H1 (cell line): ENCODE results near the gene MXRA8. TPM values are rescaled to one million over a fixed set of nuclear protein-coding genes. Genes with fewer than 3 reads are reported as not detected.
A peak's percentile ranks its signal among the peaks of the same experiment; 100 is the strongest.

Source experiments
- CTCF ChIA-PET: fragments of 300-600 bp; sonication (Branson Sonifier 250); formaldehyde crosslinking; loops from one replicate; lab custom pipeline; 2021; ENCODE audit not compliant: partially characterized antibody; lab: Charles Lee
- POLR2A ChIA-PET: fragments of 300-600 bp; sonication (Branson Sonifier 250); formaldehyde crosslinking; loops from one replicate; lab custom pipeline; 2021; ENCODE audit warnings: inconsistent platforms; ENCODE audit not compliant: partially characterized antibody; lab: Charles Lee
- DNase-seq, 2 experiments: peaks; one replicate each; pipeline versions ENCODE4 v3.0.0 to v3.0.0-alpha.2; 2010 to 2022; ENCODE audit warnings: low spot score in 2 of 2, low read depth in 1 of 2, mixed read lengths in 1 of 2
- FAIRE-seq: peaks from 2 replicates; lab custom pipeline; 2011; peaks lifted over from hg19 to GRCh38; lab: Jason Lieb, UNC
- H2AFZ ChIP-seq: 2 replicates; pipeline ENCODE4 v1.8.1; 2012; ENCODE audit warnings: low read length, inconsistent platforms
- H2AK5ac ChIP-seq: 2 replicates; pipeline ENCODE4 v1.6.1; 2013; ENCODE audit warnings: low read depth, low read length
- H2BK120ac ChIP-seq: replicated peaks from 2 replicates; pipeline ENCODE3; 2013; ENCODE audit warnings: low read depth, low read length, inconsistent platforms
- H2BK12ac ChIP-seq: 2 replicates; pipeline ENCODE4 v1.6.1; 2013; ENCODE audit warnings: low read depth, low read length
- H2BK15ac ChIP-seq: 2 replicates; pipeline ENCODE4 v1.6.1; 2013; ENCODE audit warnings: low read length
- H2BK20ac ChIP-seq: 2 replicates; pipeline ENCODE4 v1.6.1; 2013; ENCODE audit warnings: low read length
- H2BK5ac ChIP-seq: 2 replicates; pipeline ENCODE4 v1.6.1; 2013; ENCODE audit warnings: low read depth, low read length
- H3K14ac ChIP-seq: 2 replicates; pipeline ENCODE4 v1.6.1; 2013; ENCODE audit warnings: inconsistent platforms; ENCODE audit not compliant: insufficient read length
- H3K18ac ChIP-seq: 2 replicates; pipeline ENCODE4 v1.6.1; 2013; ENCODE audit warnings: low read length; ENCODE audit errors: extremely low read depth
- H3K23ac ChIP-seq: 2 replicates; pipeline ENCODE4 v1.6.1; 2013; ENCODE audit warnings: inconsistent platforms; ENCODE audit not compliant: insufficient read length
- H3K23me2 ChIP-seq: 2 replicates; pipeline ENCODE4 v1.6.1; 2013; ENCODE audit warnings: low read depth, low read length
- H3K27ac ChIP-seq: 2 replicates; pipeline ENCODE4 v1.6.1; 2011; ENCODE audit warnings: low read depth, low read length, inconsistent platforms
- H3K27me3 ChIP-seq, 4 experiments: replicated peaks in 1 of 4; 1 replicate in 1 of 4; 2 replicates in 3 of 4; pipeline versions ENCODE4 v1.6.1 to v1.8.1; 2011 to 2013; ENCODE audit warnings: low read length in 3 of 4, mild to moderate bottlenecking in 3 of 4, inconsistent platforms in 2 of 4, mixed read lengths in 2 of 4, moderate library complexity in 1 of 4; ENCODE audit not compliant: control insufficient read depth in 3 of 4, insufficient read depth in 3 of 4; ENCODE audit errors: extremely low read depth in 1 of 4
- H3K36me3 ChIP-seq, 4 experiments: 2 replicates each; pipeline versions ENCODE4 v1.6.1 to v1.8.1; 2011 to 2013; ENCODE audit warnings: mild to moderate bottlenecking in 4 of 4, low read length in 3 of 4, moderate library complexity in 2 of 4, control low read depth in 1 of 4, inconsistent platforms in 1 of 4; ENCODE audit not compliant: insufficient read depth in 4 of 4, control insufficient read depth in 2 of 4
- H3K4ac ChIP-seq: replicated peaks from 2 replicates; pipeline ENCODE3; 2013; ENCODE audit warnings: low read length, low read depth, mixed read lengths, inconsistent platforms; ENCODE audit not compliant: insufficient read length
- H3K4me1 ChIP-seq, 4 experiments: replicated peaks in 1 of 4; 1 replicate in 1 of 4; 2 replicates in 3 of 4; pipeline versions ENCODE4 v1.6.1 to v1.8.1; 2011 to 2013; ENCODE audit warnings: low read length in 3 of 4, inconsistent platforms in 2 of 4, mixed read lengths in 1 of 4; ENCODE audit not compliant: insufficient read depth in 4 of 4, control insufficient read depth in 3 of 4
- H3K4me2 ChIP-seq, 2 experiments: 2 replicates each; pipeline versions ENCODE4 v1.6.1 to v1.8.1; 2011 to 2013; ENCODE audit warnings: low read depth in 2 of 2, low read length in 2 of 2, control low read depth in 1 of 2, inconsistent platforms in 1 of 2, mild to moderate bottlenecking in 1 of 2; ENCODE audit not compliant: insufficient read depth in 1 of 2
- H3K4me3 ChIP-seq, 4 experiments: fragments of 200-600, 300-600 bp in 1 of 4; sonication (generic), shearing (Covaris generic), sonication (Bioruptor Twin) in 1 of 4; 2 replicates each; pipeline versions ENCODE4 v1.5.1 to v1.8.1; 2011 to 2016; ENCODE audit warnings: low read length in 4 of 4, low read depth in 3 of 4, control low read depth in 2 of 4, inconsistent platforms in 2 of 4, mild to moderate bottlenecking in 2 of 4, mixed read lengths in 1 of 4, moderate library complexity in 1 of 4; ENCODE audit not compliant: insufficient read depth in 2 of 4; ENCODE audit errors: extremely low read depth in 1 of 4
- H3K56ac ChIP-seq: replicated peaks from 2 replicates; pipeline ENCODE3; 2013; ENCODE audit warnings: low read depth, mild to moderate bottlenecking, mixed read lengths, low read length, inconsistent platforms; ENCODE audit not compliant: insufficient read length
- H3K79me1 ChIP-seq: 2 replicates; pipeline ENCODE4 v1.6.1; 2013; ENCODE audit warnings: low read depth, low read length, control low read depth
- H3K79me2 ChIP-seq, 2 experiments: 2 replicates each; pipeline versions ENCODE4 v1.6.1 to v1.8.1; 2012 to 2013; ENCODE audit warnings: low read length in 2 of 2, mild to moderate bottlenecking in 2 of 2, inconsistent platforms in 1 of 2; ENCODE audit not compliant: insufficient read depth in 2 of 2, control insufficient read depth in 1 of 2
- H3K9ac ChIP-seq, 4 experiments: replicated peaks in 1 of 4; 1 replicate in 1 of 4; 2 replicates in 3 of 4; pipeline versions ENCODE4 v1.6.1 to v1.8.1; 2011 to 2013; ENCODE audit warnings: low read depth in 3 of 4, low read length in 3 of 4, control low read depth in 2 of 4, mild to moderate bottlenecking in 2 of 4, moderate library complexity in 2 of 4, inconsistent platforms in 1 of 4; ENCODE audit errors: extremely low read depth in 1 of 4
- H3K9me3 ChIP-seq, 2 experiments: 2 replicates each; pipeline versions ENCODE4 v1.6.1 to v1.8.1; 2012 to 2013; ENCODE audit warnings: mild to moderate bottlenecking in 2 of 2, moderate library complexity in 2 of 2, control low read depth in 1 of 2, inconsistent platforms in 1 of 2, low read depth in 1 of 2, low read length in 1 of 2, mixed read lengths in 1 of 2; ENCODE audit not compliant: insufficient read depth in 2 of 2
- H4K20me1 ChIP-seq, 2 experiments: replicated peaks in 1 of 2; 2 replicates each; pipeline versions ENCODE3 to v1.8.1; 2011 to 2013; ENCODE audit warnings: inconsistent platforms in 2 of 2, low read length in 2 of 2, mild to moderate bottlenecking in 1 of 2; ENCODE audit not compliant: insufficient read depth in 2 of 2, control insufficient read depth in 1 of 2
- H4K5ac ChIP-seq: 2 replicates; pipeline ENCODE4 v1.6.1; 2013; ENCODE audit warnings: low read length, low read depth, mixed read lengths, inconsistent platforms; ENCODE audit not compliant: insufficient read length
- H4K8ac ChIP-seq: 2 replicates; pipeline ENCODE4 v1.8.0; 2013; ENCODE audit warnings: mild to moderate bottlenecking, moderate library complexity, low read length, inconsistent platforms; ENCODE audit not compliant: insufficient read depth; ENCODE audit errors: extremely low read depth
- H4K91ac ChIP-seq: replicated peaks from 2 replicates; pipeline ENCODE3; 2013; ENCODE audit warnings: low read length, mixed read lengths, inconsistent platforms; ENCODE audit not compliant: insufficient read length
- KDM1A ChIP-seq: fragments of 200-600, 300-600 bp; sonication (generic); IDR thresholded peaks from 2 replicates; pipeline ENCODE4 v1.7.1; 2016; ENCODE audit warnings: mild to moderate bottlenecking, low read length, borderline replicate concordance
- MAFK ChIP-seq: IDR thresholded peaks from 2 replicates; pipeline ENCODE4 v1.6.1; 2012; ENCODE audit warnings: low read depth, mild to moderate bottlenecking, improper control_type of control experiment, low read length
- MAX ChIP-seq: IDR thresholded peaks from 2 replicates; pipeline ENCODE4 v1.6.1; 2012; ENCODE audit warnings: inconsistent platforms
- WGBS, 2 experiments: shearing (Covaris generic) in 1 of 2; methylation state at CpG; one replicate each; pipeline versions ENCODE4 v1.1.6 to v1.1.7; 2013 to 2015; ENCODE audit warnings: low lambda C conversion rate in 2 of 2, mixed read lengths in 2 of 2, inconsistent platforms in 1 of 2, low coverage in 1 of 2, missing lambda C conversion rate in 1 of 2; ENCODE audit not compliant: insufficient replicate concordance in 2 of 2, insufficient coverage in 1 of 2, insufficient read length in 1 of 2; ENCODE audit errors: extremely low coverage in 1 of 2, missing lambda C conversion rate in 1 of 2; 5-methylcytosine and 5-hydroxymethylcytosine counted together
- polyA plus RNA-seq, 7 experiments: library from polyadenylated mRNA; depleted of rRNA in 3 of 7; stranded (reverse) in 5 of 7; unstranded in 2 of 7; fragments of >200 nt in 5 of 7; fragments of 200-250 nt in 2 of 7; gene quantifications; 1 replicate in 5 of 7; 2 replicates in 1 of 7; 4 replicates in 1 of 7; pipeline versions ENCODE4 v1.2.1 to v1.2.3, GENCODE V29; 2011 to 2013; ENCODE audit warnings: missing spikeins in 2 of 7, mixed read lengths in 2 of 7
- total RNA-seq: library from RNA; stranded (reverse); fragmentation: NEBNext Ultra II Directional; extraction: Animal tissue kit (Norgen Biotek cat#: 25700); gene quantifications from 2 replicates; pipeline ENCODE4 v1.2.1, GENCODE V29; 2021

The MXRA8 gene
- total and polyA plus RNA-seq, 2 of the 8 experiments (the other 6 are each of a cell fraction or from before 2014, with no cell fraction given), result 10.5 to 17.2 TPM

- H4K5ac ChIP-seq, result peak overlapping the region; percentile 89
- FAIRE-seq, result no peak
- peak overlapping the region; percentile 94 for H4K8ac ChIP-seq
- peak overlapping the region; percentile 39; the same call in 1 of the 2 replicates for H2BK12ac ChIP-seq
- no peak overlapping the region for H2BK15ac ChIP-seq
- H2BK20ac ChIP-seq, result no peak overlapping the region
- CTCF ChIA-PET, result interaction anchor here (0.9 to 2.7 kb wide), 7 partner anchors 8 to 96 kb away, joined by 3 to 12 read pairs (median 3); partner anchors contain the start of gene CCNL2
- H2AK5ac ChIP-seq, result 0 out of 2 replicates have a peak overlapping the region, but pooled peaks have one; percentile 24
- peak; percentile 48; the same call in 1 of the 2 replicates for TF ChIP-seq KDM1A
- TF ChIP-seq MAFK, result no peak
- 0 out of 2 replicates have a peak, but pooled peaks have one; percentile 14 for TF ChIP-seq MAX
- TF ChIP-seq, all 59 proteins: peak for 2
- peaks cover 14 to 36% of the 10 kb centered on the region in 2 experiments for H3K79me2 ChIP-seq
- H3K9ac ChIP-seq, result peak overlapping the region; percentile 90 to 96 (median 92)
- no peak for DNase-seq
- peak overlapping the region; percentile 63 to 86 for H3K4me2 ChIP-seq
- H2AFZ ChIP-seq, result no peak overlapping the region
- peak overlapping the region; percentile 85 for H3K4ac ChIP-seq
- no peak overlapping the region for H3K23ac ChIP-seq
- H3K9me3 ChIP-seq, result peaks cover 4 to 7% of the 10 kb centered on the region in 2 experiments; a peak in 1 of 4 replicates
- H2BK5ac ChIP-seq, result peak overlapping the region; percentile 88
- H3K36me3 ChIP-seq, result peaks cover 7 to 47% (median 16%) of the 10 kb centered on the region in 4 experiments
- peaks cover 5% of the 10 kb centered on the region; the same call in 1 of the 2 replicates for H3K23me2 ChIP-seq
- 9% methylated on average over 39 of the region's 41 CpGs; no CpG with 5 or more reads in 1 of the 2 experiments for WGBS, 2 experiments
- peak overlapping the region; percentile 84 for H4K91ac ChIP-seq
- H3K27me3 ChIP-seq, result no peaks in the 10 kb centered on the region
- peak overlapping the region; percentile 94 for H3K27ac ChIP-seq
- H3K14ac ChIP-seq, result no peak overlapping the region
- POLR2A ChIA-PET, result interaction anchor here (0.6 to 27.7 kb wide), 17 partner anchors 8 to 163 kb away, joined by 3 to 719 read pairs (median 3); partner anchors contain the start of genes ANKRD65, AURKAIP1, C1QTNF12 and CCNL2
- peaks cover 7% of the 10 kb centered on the region for H3K79me1 ChIP-seq
- H3K4me1 ChIP-seq, result peaks cover 8 to 18% (median 14%) of the 10 kb centered on the region in 4 experiments
- peaks cover 2 to 7% of the 10 kb centered on the region in 2 experiments for H4K20me1 ChIP-seq
- peak overlapping the region; percentile 91 to 99 (median 93) for H3K4me3 ChIP-seq
- H3K18ac ChIP-seq, result peak overlapping the region; percentile 90; the same call in 1 of the 2 replicates
- H2BK120ac ChIP-seq, result no peak overlapping the region
- H3K56ac ChIP-seq, result peak overlapping the region; percentile 92
Observed at GRCh38 chr1:1407636-1408318, 49.4 kb upstream of the MXRA8 start.
